ENCODE measurements around the gene CTPS1. TPM values are rescaled to one million over a fixed set of nuclear protein-coding genes. Genes with fewer than 3 reads are reported as not detected.
A peak's percentile ranks its signal among the peaks of the same experiment; 100 is the strongest.

The CTPS1 gene
- total RNA-seq = 10 to 100 TPM; 41.7 to 42.2 TPM

- DNase-seq = peak; percentile 96
- Mint-ChIP-seq H3K27me3 (peaks cover 1% of the 10 kb centered on the region), H3K9me3 (no peaks in the 10 kb centered on the region), H3K27ac (peak within 1 kb of the TSS; percentile 87), H3K4me3 (peak within 1 kb of the TSS; percentile 82), H3K4me1 (peaks cover 40% of the 10 kb centered on the region), H3K36me3 (ENCODE audit: low read depth) (peaks cover 31% of the 10 kb centered on the region)
- ChIA-PET CTCF (interaction anchor here (1.0 to 2.4 kb wide), 6 partner anchors 17 to 263 kb away, joined by 3 to 17 read pairs (median 3); no protein-coding TSS in a partner anchor), POLR2A (interaction anchor here (0.7 to 3.7 kb wide), 30 partner anchors 8 to 1678 kb away, joined by 3 to 45 read pairs (median 4); partner anchors contain the start of genes CAP1, CITED4, NFYC and RIMS3)
Observed at GRCh38 chr1:40979241-40980067, at the start of gene CTPS1. Gene CTPS1 (plus strand): TSS chr1:40979696. CDS start chr1:40983291, 3,595 bp downstream.

GRCh38 chr1:40930174-40930964 is 49.1 kb upstream of the CTPS1 start:
- Mint-ChIP-seq H3K36me3 (ENCODE audit: low read depth) (no peaks in the 10 kb centered on the region), H3K4me3 (no peak overlapping the region), H3K27ac (no peak overlapping the region), H3K9me3 (no peaks in the 10 kb centered on the region), H3K27me3 (peaks cover 10% of the 10 kb centered on the region), H3K4me1 (no peaks in the 10 kb centered on the region)
- CTCF ChIA-PET = no interaction called here
- DNase-seq = no peak
- POLR2A ChIA-PET = no interaction called here

- Mint-ChIP-seq H3K36me3 (ENCODE audit: low read depth) (no peaks in the 10 kb centered on the region), H3K9me3 (no peaks in the 10 kb centered on the region), H3K4me3 (no peak overlapping the region), H3K4me1 (no peaks in the 10 kb centered on the region), H3K27me3 (peaks cover 12% of the 10 kb centered on the region), H3K27ac (no peak overlapping the region)
- CTCF ChIA-PET = no interaction called here
- POLR2A ChIA-PET = no interaction called here
- no peak for DNase-seq
Observed at GRCh38 chr1:40931601-40932000, 47.9 kb upstream of the CTPS1 start.

GRCh38 chr1:40932006-40932405 is 47.5 kb upstream of the CTPS1 start:
- POLR2A ChIA-PET = no interaction called here
- no peak overlapping the region for H3K4me3 Mint-ChIP-seq
- no peaks in the 10 kb centered on the region for H3K9me3 Mint-ChIP-seq
- no peak for DNase-seq
- H3K27ac Mint-ChIP-seq = no peak overlapping the region
- H3K4me1 Mint-ChIP-seq = no peaks in the 10 kb centered on the region
- H3K36me3 Mint-ChIP-seq (ENCODE audit: low read depth) = no peaks in the 10 kb centered on the region
- CTCF ChIA-PET = no interaction called here
- H3K27me3 Mint-ChIP-seq = peaks cover 14% of the 10 kb centered on the region

GRCh38 chr1:40936931-40937339 is 42.6 kb upstream of the CTPS1 start:
- H3K27ac Mint-ChIP-seq = no peak overlapping the region
- no peaks in the 10 kb centered on the region for H3K4me1 Mint-ChIP-seq
- no peak overlapping the region for H3K4me3 Mint-ChIP-seq
- DNase-seq = no peak
- ChIA-PET POLR2A (interaction anchor here (1.3 kb wide), 1 partner anchor 9 kb away, joined by 3 read pairs; no protein-coding TSS in a partner anchor), CTCF (interaction anchor here (1.7 to 5.8 kb wide), 2 partner anchors 12 to 16 kb away, joined by 13 to 49 read pairs; no protein-coding TSS in a partner anchor)
- no peaks in the 10 kb centered on the region for H3K9me3 Mint-ChIP-seq
- H3K36me3 Mint-ChIP-seq (ENCODE audit: low read depth) = no peaks in the 10 kb centered on the region
- H3K27me3 Mint-ChIP-seq = peaks cover 12% of the 10 kb centered on the region

- Mint-ChIP-seq H3K4me3 (no peak overlapping the region), H3K27me3 (peaks cover 12% of the 10 kb centered on the region), H3K27ac (no peak overlapping the region), H3K36me3 (ENCODE audit: low read depth) (no peaks in the 10 kb centered on the region), H3K9me3 (no peaks in the 10 kb centered on the region), H3K4me1 (no peaks in the 10 kb centered on the region)
- POLR2A ChIA-PET = no interaction called here
- no peak for DNase-seq
- CTCF ChIA-PET = interaction anchor here (5.8 kb wide), 1 partner anchor 11 kb away, joined by 49 read pairs; no protein-coding TSS in a partner anchor
Observed at GRCh38 chr1:40938393-40938792, 41.1 kb upstream of the CTPS1 start.

GRCh38 chr1:40939320-40940059 is 40.0 kb upstream of the CTPS1 start:
- Mint-ChIP-seq H3K4me1 (no peaks in the 10 kb centered on the region), H3K4me3 (no peak overlapping the region), H3K27ac (no peak overlapping the region), H3K27me3 (peaks cover 13% of the 10 kb centered on the region), H3K9me3 (no peaks in the 10 kb centered on the region), H3K36me3 (ENCODE audit: low read depth) (no peaks in the 10 kb centered on the region)
- no peak for DNase-seq
- ChIA-PET POLR2A (interaction anchor here (1.2 kb wide), 1 partner anchor 82 kb away, joined by 3 read pairs; no protein-coding TSS in a partner anchor), CTCF (interaction anchor here (0.7 to 5.8 kb wide), 4 partner anchors 10 to 166 kb away, joined by 3 to 49 read pairs (median 6); no protein-coding TSS in a partner anchor)

- no peak overlapping the region for H3K4me3 Mint-ChIP-seq
- CTCF ChIA-PET = interaction anchor here (1.4 to 3.1 kb wide), 2 partner anchors 9 to 94 kb away, joined by 4 to 14 read pairs; no protein-coding TSS in a partner anchor
- H3K36me3 Mint-ChIP-seq (ENCODE audit: low read depth) = no peaks in the 10 kb centered on the region
- H3K27ac Mint-ChIP-seq = no peak overlapping the region
- DNase-seq = no peak
- no peaks in the 10 kb centered on the region for H3K9me3 Mint-ChIP-seq
- peaks cover 8% of the 10 kb centered on the region for H3K4me1 Mint-ChIP-seq
- POLR2A ChIA-PET = no interaction called here
- peaks cover 11% of the 10 kb centered on the region for H3K27me3 Mint-ChIP-seq
Observed at GRCh38 chr1:40944326-40944725, 35.2 kb upstream of the CTPS1 start.

GRCh38 chr1:40944841-40945430 is 34.6 kb upstream of the CTPS1 start:
- no peak for DNase-seq
- ChIA-PET POLR2A (no interaction called here), CTCF (interaction anchor here (1.4 to 3.1 kb wide), 2 partner anchors 8 to 95 kb away, joined by 4 to 14 read pairs; no protein-coding TSS in a partner anchor)
- H3K27me3 Mint-ChIP-seq = peaks cover 11% of the 10 kb centered on the region
- no peaks in the 10 kb centered on the region for H3K9me3 Mint-ChIP-seq
- peaks cover 8% of the 10 kb centered on the region for H3K4me1 Mint-ChIP-seq
- H3K36me3 Mint-ChIP-seq (ENCODE audit: low read depth) = no peaks in the 10 kb centered on the region
- no peak overlapping the region for H3K27ac Mint-ChIP-seq
- H3K4me3 Mint-ChIP-seq = no peak overlapping the region

GRCh38 chr1:40945491-40945973 is 34.0 kb upstream of the CTPS1 start:
- CTCF ChIA-PET = interaction anchor here (1.4 kb wide), 1 partner anchor 96 kb away, joined by 4 read pairs; no protein-coding TSS in a partner anchor
- Mint-ChIP-seq H3K27ac (no peak overlapping the region), H3K36me3 (ENCODE audit: low read depth) (no peaks in the 10 kb centered on the region), H3K4me3 (no peak overlapping the region), H3K9me3 (no peaks in the 10 kb centered on the region), H3K27me3 (peaks cover 11% of the 10 kb centered on the region), H3K4me1 (peaks cover 8% of the 10 kb centered on the region)
- no peak for DNase-seq
- POLR2A ChIA-PET = no interaction called here

GRCh38 chr1:40948741-40949443 is 30.6 kb upstream of the CTPS1 start:
- ChIA-PET CTCF (interaction anchor here (0.6 to 10.4 kb wide), 21 partner anchors 10 to 1508 kb away, joined by 3 to 255 read pairs (median 6); partner anchors contain the start of gene CITED4), POLR2A (interaction anchor here (1.8 kb wide), 1 partner anchor 87 kb away, joined by 12 read pairs; the partner anchor contains the start of gene CITED4)
- peak; percentile 75 for DNase-seq
- peaks cover 13% of the 10 kb centered on the region for H3K27me3 Mint-ChIP-seq
- no peaks in the 10 kb centered on the region for H3K9me3 Mint-ChIP-seq
- no peak overlapping the region for H3K27ac Mint-ChIP-seq
- no peaks in the 10 kb centered on the region for H3K36me3 Mint-ChIP-seq (ENCODE audit: low read depth)
- peaks cover 18% of the 10 kb centered on the region for H3K4me1 Mint-ChIP-seq
- H3K4me3 Mint-ChIP-seq = no peak overlapping the region

Data from activated CD4-positive, alpha-beta memory T cell treated with anti-CD3 and anti-CD28 coated beads, Interleukin-2, amount 10 ng/mL, durations not matched to agents 7 days and 5 days (primary cell).